ENCODE measurements around the gene OR1J2. TPM values are rescaled to one million over a fixed set of nuclear protein-coding genes. Genes with fewer than 3 reads are reported as not detected.

The OR1J2 gene
- total RNA-seq = not detected in 3 replicates

- H3K9me3 Mint-ChIP-seq = peaks cover 70% of the 10 kb centered on the region
Observed at GRCh38 chr9:122510502-122510901, at the start of gene OR1J2. Gene OR1J2, plus strand, starts transcription at chr9:122510802. Its CDS starts 0 bp downstream, at chr9:122510802.

GRCh38 chr9:122463828-122464632 is 46.6 kb upstream of the OR1J2 start:
- Mint-ChIP-seq H3K4me1 (peaks cover 2% of the 10 kb centered on the region), H3K4me3 (no peak overlapping the region), H3K27me3 (ENCODE audit: low read depth) (peaks cover 14% of the 10 kb centered on the region), H3K9me3 (peaks cover 11% of the 10 kb centered on the region), H3K36me3 (no peaks in the 10 kb centered on the region), H3K27ac (no peak overlapping the region)
- TF ChIP-seq, protein P1, sequence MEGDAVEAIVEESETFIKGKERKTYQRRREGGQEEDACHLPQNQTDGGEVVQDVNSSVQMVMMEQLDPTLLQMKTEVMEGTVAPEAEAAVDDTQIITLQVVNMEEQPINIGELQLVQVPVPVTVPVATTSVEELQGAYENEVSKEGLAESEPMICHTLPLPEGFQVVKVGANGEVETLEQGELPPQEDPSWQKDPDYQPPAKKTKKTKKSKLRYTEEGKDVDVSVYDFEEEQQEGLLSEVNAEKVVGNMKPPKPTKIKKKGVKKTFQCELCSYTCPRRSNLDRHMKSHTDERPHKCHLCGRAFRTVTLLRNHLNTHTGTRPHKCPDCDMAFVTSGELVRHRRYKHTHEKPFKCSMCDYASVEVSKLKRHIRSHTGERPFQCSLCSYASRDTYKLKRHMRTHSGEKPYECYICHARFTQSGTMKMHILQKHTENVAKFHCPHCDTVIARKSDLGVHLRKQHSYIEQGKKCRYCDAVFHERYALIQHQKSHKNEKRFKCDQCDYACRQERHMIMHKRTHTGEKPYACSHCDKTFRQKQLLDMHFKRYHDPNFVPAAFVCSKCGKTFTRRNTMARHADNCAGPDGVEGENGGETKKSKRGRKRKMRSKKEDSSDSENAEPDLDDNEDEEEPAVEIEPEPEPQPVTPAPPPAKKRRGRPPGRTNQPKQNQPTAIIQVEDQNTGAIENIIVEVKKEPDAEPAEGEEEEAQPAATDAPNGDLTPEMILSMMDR (IDR thresholded peaks at IDR 0.05; ENCODE audit: unreplicated experiment) = no peak
- DNase-seq (ENCODE audit: low spot score in 2 of 2, unreplicated experiment in 2 of 2) = no peak

More at GRCh38 chr9:122510502-122510901, at the start of gene OR1J2:
- Mint-ChIP-seq H3K36me3 (no peaks in the 10 kb centered on the region), H3K4me3 (no peak within 1 kb of the TSS), H3K27me3 (ENCODE audit: low read depth) (no peaks in the 10 kb centered on the region), H3K27ac (no peak within 1 kb of the TSS), H3K4me1 (no peaks in the 10 kb centered on the region)
- TF ChIP-seq, protein P1 (IDR thresholded peaks at IDR 0.05; ENCODE audit: unreplicated experiment) = no peak
- no peak for DNase-seq (ENCODE audit: low spot score in 2 of 2, unreplicated experiment in 2 of 2)

- TF ChIP-seq, protein P1 (IDR thresholded peaks at IDR 0.05; ENCODE audit: unreplicated experiment) = peak; percentile 90
- DNase-seq (ENCODE audit: low spot score in 2 of 2, unreplicated experiment in 2 of 2) = peak in 1 of 2 experiments; percentile 69
- Mint-ChIP-seq H3K27me3 (ENCODE audit: low read depth) (peaks cover 14% of the 10 kb centered on the region), H3K9me3 (peaks cover 19% of the 10 kb centered on the region), H3K4me3 (peak overlapping the region; percentile 44), H3K36me3 (no peaks in the 10 kb centered on the region), H3K27ac (no peak overlapping the region), H3K4me1 (peaks cover 2% of the 10 kb centered on the region)
Observed at GRCh38 chr9:122464633-122465567, 45.7 kb upstream of the OR1J2 start.

DNA sequence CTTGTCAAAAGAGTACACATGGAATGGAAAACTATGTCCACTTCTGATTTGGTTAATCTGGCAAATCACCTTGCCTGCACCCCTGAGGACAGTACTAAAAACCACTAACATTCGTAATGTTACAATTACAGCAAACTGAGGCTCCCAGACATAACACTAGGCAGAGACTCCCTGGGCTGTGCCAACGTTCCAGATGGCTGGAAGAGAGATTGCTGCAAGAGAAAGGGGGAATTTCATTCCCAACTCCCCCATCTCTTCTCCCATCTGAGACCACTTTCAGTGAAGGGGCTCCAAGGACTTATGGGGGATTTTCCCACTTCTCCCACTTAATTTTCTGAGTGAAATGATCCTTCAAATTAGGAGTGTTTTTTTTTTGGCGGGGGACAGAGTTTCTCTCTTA is 44.1 kb upstream of the OR1J2 start:
- TF ChIP-seq, protein P1 (IDR thresholded peaks at IDR 0.05; ENCODE audit: unreplicated experiment) = no peak
- Mint-ChIP-seq H3K27ac (no peak overlapping the region), H3K4me3 (no peak overlapping the region), H3K4me1 (peaks cover 2% of the 10 kb centered on the region), H3K9me3 (peaks cover 17% of the 10 kb centered on the region), H3K27me3 (ENCODE audit: low read depth) (peaks cover 14% of the 10 kb centered on the region), H3K36me3 (no peaks in the 10 kb centered on the region)
- no peak for DNase-seq (ENCODE audit: low spot score in 2 of 2, unreplicated experiment in 2 of 2)

DNA sequence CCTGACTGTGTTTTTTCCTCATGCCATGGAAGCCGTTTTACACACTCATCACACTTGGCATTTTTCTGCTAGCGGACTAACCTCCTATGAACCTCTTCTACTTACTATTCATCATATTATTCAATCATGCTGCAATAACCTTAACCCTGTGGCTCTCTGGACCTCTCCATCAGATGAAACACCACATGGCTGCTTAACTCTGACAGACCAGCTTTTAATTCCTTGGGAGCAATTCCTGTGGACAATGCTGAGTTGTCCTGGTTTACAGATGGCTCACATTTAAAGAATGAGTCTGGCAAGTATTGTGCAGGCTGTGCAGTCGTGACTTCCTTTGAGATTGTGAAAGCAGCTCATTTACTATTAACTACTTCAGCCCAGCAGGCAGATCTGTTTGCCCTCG is 41.9 kb upstream of the OR1J2 start:
- TF ChIP-seq, protein P1 (IDR thresholded peaks at IDR 0.05; ENCODE audit: unreplicated experiment) = no peak
- H3K36me3 Mint-ChIP-seq = no peaks in the 10 kb centered on the region
- peaks cover 37% of the 10 kb centered on the region for H3K9me3 Mint-ChIP-seq
- no peak overlapping the region for H3K27ac Mint-ChIP-seq
- no peak overlapping the region for H3K4me3 Mint-ChIP-seq
- H3K27me3 Mint-ChIP-seq (ENCODE audit: low read depth) = peaks cover 14% of the 10 kb centered on the region
- H3K4me1 Mint-ChIP-seq = peaks cover 2% of the 10 kb centered on the region
- no peak for DNase-seq (ENCODE audit: low spot score in 2 of 2, unreplicated experiment in 2 of 2)
